AG20443 (cell line): ENCODE data around the gene ITPKB.
A peak's percentile ranks its signal among the peaks of the same experiment; 100 is the strongest.

Experiments used
- DNase-seq: peaks from one replicate; pipeline ENCODE4 v3.0.0; 2012; ENCODE audit warnings: low spot score, mixed read lengths

ITPKB gene

DNA sequence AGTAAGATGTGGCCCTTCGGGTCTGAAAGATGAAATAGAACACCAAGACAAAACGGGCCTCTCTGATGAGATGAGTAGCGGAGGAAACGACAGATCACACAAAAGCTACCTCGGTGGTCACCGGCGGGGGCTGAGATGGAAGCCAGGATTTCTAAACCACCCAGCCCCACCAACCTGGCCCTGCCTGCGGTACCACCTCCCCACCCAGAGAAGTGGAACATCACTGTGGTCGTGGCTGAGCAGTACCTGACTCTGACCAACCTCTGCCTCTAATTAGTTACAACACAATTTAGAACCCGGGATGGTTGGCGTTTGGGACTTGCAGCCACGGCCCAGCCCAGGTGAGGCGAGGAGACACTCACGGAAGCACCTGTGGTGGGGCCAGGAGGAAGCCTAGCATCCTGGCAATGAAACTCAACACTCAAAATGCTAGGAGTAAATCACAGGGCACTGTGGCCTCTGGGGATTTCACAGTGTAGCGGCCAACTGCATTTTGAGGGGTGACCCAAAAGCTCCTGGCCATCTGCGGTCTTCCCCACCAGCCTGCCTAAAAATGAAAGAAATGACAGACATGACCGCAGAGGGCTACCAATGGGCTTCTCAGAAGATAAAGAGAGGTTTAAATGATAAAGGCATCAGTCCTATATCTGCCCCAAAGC, 73.4 kb downstream of the ITPKB start:
- no peak for DNase-seq

- peak; percentile 84 for DNase-seq
Measured at GRCh38 chr1:226664413-226665101, 74.5 kb downstream of the ITPKB start.

DNA sequence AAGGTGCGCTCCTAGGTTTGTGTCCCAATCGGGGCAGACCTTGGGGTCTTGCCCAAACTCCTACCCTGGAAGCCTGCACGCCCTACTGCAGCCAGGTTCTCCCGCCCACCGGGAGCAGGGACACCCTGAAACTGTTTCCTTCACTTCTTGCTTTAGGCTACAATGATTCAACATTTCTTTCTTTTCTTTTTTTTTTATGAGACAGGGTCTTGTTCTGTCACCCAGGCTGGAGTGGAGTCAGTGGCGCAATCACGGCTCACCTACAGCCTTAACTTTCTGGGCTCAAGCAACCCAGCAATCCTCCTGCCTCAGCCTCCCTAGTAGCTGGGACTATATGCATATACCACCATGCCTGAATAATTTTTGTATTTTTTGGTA, 75.8 kb downstream of the ITPKB start:
- DNase-seq: no peak

DNA sequence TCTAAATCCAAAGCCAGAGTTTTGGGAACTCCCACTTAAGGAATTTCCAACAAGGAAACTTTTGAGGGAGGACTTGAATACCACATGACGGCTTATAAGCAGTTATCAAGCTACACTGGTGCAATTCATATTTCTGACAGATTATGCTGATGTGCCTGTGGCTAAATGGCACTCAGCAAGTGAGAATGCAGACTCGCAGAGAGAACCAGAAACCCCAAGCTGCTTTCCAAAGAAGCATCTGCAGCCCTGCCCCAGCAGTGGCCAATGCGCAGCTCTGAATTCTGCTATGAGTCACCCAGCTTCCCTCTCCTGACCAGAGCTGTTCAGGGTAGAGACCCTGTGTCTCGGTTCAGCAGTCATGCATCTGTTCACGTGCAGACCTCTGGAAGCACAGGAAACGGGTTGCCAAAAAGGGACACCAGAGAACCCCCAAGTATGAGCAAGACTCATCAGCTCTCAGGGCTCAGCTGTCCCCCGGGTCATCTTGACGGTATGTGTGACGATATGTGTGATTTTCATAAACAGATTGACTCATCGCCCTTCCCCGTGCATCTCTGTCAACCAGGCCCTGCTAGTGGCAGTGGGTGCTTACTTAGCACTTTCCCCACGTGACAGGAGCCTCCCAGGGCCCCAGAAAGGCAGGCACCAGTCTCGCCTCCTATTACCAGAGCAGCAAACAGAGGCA, 76.3 kb downstream of the ITPKB start:
- DNase-seq: peak; percentile 90

DNA sequence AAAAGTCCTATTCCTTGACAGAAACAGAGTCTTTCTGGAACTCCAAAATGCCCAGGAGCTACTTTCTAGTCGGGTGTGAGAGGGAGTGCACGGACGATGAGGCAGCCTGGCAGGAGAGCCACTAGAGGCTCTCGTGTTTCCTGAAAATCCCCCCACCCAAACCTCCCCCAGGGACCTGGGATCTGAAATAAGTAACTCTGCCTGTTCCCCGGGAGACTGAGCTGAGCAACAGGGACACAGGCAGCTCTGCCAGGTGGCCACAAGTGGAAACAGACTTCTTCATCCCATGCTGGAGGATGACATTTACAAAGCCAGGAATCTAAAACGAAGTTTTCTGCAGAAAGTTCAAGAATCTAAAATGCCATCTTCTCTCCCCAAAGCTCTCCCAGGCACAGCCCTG, 77.1 kb downstream of the ITPKB start:
- DNase-seq: no peak

DNA sequence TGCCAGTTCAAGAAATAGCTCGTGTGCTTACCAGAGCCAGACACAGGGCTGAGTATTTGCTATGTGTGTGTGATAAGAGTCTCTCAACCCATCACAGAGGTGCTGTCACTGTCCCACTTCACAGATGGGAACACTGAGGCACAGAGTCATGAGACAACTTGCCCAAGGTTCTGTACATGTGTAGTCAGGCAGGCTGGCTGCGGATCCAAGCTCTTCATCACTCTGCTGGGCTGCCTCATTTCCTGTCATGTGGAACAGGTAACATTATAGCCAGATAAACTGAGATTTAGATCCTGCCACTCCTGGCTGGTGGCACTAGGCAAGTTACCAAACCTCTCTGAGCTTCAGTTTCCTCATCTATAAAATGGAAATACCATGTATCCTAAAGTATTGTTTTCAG, 77.8 kb downstream of the ITPKB start:
- no peak for DNase-seq

DNA sequence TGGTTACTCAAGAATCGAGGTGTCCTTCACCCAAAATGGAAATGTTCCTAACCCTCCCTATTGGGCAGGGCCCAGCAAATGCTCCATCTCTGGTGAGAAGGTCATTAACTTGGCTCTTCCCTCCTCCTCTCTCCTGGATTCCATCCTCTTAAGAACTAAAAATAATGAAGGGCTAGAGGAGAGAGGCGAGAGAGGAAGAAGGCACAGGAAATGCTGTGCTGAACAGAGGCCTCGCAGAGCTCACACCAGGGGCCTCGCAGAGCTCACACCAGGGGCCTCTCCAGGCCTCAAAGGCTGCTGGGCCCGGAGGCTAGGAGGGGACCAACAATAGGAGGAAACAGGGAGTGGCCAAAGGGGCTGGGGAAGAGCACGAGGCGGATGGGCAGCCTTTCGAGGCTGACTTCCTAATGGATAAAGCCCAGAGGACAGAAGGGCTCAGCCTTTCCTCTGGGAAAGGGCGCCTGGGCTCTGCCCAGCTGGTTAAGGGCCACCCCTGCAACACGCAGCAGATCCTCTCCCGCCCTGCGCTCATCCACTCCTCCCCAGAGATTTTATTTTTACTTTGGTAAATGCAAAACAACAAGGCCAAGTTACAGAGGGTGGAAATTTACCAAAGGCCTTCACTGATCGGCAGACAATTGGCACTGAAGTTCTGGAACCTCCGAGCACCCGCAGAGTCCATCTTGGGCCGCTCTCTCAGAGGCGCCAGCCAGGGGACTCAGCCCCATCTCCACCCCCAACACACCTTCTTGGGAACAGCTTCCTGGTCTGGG, 78.5 kb downstream of the ITPKB start:
- no peak for DNase-seq

DNA sequence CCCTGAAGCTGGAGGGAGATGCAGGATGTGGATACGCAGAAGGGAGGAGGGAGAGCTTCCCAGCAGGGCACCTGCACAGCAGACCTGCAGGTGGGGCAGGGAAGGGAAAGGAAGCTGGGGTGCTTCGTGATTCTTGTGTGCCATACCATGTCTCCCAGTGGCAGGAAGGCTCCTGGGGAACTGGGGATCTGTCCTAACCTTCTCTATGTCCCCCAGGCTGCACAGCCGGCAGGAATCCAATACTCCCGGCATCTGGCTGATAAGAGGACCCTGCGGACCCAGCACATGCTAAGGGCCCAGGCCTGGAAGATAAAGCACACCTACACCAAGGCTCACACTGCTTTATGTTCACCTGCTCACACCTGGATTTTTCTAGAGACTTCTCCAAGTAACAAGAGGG, 79.4 kb downstream of the ITPKB start:
- no peak for DNase-seq

DNA sequence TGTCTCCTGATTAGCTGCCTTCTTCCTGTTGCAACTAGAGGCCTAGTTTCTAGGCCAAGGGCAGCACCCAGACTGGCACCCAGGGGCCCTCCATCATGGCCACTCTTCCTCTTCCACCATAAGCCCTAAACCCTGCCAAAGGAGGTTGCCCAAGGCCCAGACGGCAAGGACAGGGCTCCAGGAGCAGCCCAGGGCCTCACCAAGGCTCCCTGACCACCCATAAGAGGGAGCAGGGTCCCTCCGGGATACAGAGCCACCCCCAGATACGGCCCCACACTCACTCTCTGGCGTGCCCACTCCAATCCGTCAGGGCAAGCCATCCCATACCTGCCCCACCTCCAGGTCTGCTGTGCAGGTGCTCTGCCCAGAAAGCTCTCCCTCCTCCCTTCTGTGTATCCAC, 79.9 kb downstream of the ITPKB start:
- no peak for DNase-seq

- DNase-seq: no peak
Measured at GRCh38 chr1:226658546-226659125, 80.4 kb downstream of the ITPKB start.

- DNase-seq: no peak
Measured at GRCh38 chr1:226657895-226658545, 81.1 kb downstream of the ITPKB start.

DNA sequence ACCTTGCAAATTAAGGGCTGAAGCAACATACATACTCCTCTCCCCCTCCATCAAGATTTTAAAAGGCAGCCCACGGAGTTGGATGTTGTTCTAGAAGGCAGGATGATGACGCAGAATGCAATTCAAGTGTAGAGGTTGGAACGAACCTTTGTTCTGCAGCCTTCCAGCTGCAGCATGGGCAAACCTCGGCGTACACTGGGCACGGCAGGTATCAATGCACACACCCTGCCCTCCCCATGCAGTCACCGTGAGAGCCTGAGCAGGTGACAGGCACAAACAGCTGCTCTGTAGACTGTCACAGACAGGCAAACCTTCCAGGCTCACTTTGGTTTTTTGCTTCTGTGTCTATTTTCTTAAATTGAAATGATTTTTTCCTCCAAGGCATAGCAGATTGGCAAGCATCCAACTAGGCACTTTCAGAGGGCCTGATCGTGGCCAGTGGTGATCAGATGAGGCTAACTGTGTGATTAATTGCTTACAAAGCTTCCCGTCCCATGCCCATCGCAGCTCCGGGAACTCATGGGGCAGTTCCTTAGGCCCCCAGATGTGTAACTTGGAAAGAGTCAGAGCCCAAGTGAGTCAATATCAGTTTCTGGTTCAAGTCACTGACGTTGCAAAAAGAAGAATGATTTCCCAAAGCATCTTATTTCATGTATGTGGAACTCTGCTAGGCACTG, 82.3 kb downstream of the ITPKB start:
- peak; percentile 79 for DNase-seq

GRCh38 chr1:226656201-226656600, 82.9 kb downstream of the ITPKB start:
- no peak for DNase-seq

GRCh38 chr1:226655251-226656163, 83.6 kb downstream of the ITPKB start:
- no peak for DNase-seq

DNA sequence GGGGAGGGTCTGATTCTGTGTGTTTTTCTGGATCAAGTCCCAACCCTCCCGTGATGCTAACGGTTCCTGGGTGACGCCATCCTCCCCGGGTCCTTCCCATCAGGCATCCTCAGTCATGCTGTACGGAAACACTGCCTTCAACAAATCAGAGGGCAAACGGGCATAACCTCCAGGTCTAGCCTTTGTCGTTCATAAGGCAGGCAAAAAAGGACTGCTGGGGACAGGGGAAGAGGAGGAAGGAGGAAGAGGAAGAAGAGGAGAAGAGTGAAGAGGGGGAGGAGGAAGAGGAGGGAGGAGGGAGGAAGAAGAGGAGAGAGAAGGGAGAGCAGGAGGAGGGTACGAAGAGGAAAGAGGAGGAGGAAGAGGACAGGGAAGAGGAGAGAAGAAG, 84.4 kb downstream of the ITPKB start:
- no peak for DNase-seq

DNA sequence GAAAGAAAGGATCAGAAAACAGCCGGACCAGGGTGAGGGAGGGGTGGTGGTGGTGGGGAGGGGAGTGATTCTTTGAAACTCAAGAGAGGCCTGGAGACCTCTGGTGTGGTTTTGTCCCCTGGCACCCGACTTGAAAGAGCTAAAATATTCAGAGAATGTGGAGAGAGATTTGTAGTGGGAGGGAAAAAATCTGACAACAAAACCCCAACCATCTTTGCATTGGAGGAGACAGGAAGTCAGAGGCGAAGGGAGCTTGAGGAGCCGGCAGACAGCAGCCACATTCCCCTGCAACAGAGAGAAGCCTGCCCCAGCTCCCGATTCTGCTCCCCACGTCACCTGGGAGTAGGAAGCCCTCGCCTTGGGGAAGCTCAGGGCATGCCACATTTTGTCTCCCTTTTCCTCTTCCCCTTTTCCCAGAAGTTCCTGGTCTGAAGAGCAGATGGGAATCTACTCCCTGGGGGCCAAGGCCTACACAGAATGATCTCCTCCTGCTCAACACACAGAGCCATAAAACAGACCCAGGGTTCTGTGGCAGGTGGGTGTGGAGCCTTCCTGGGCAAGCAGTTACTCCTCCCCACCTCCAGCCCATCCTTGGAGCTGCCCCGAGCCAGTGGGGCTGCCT, 84.9 kb downstream of the ITPKB start:
- no peak for DNase-seq

GRCh38 chr1:226653311-226653921, 85.7 kb downstream of the ITPKB start:
- DNase-seq: no peak

- DNase-seq: no peak
Measured at GRCh38 chr1:226652613-226653012, 86.5 kb downstream of the ITPKB start.

DNA sequence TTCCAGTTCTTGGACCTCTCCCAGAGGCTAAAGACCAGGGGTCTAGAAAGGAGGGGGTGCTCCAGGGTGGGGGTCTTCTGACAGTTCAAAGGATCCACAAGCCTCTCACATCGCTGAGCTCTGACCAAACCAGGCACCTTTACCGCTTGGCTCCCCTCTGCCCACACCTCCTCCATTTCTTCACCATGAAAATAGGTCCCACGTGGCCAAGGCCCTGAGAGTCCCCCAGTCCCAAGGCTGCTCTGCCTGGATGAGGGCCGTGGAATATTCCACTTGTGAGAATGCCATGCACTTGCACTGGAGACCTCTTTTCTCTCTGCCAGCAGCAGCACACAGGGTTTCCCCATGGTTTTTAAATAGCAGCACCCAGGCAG, 87.4 kb downstream of the ITPKB start:
- DNase-seq: no peak
